Limb (tissue), 2 donors: Measurements from ENCODE around the gene ERAP2.
"Not testable (repeated sequence)": the region's sequence is repeated elsewhere in the genome, so short reads cannot be mapped to it uniquely, and the experiment has no call there.

ENCODE experiments used
- DNase-seq, 2 donors: peaks; one replicate each; pipeline ENCODE4 v3.0.0-alpha.2; 2016; ENCODE audit errors: extremely low spot score in 2 of 2

The ERAP2 gene

DNA sequence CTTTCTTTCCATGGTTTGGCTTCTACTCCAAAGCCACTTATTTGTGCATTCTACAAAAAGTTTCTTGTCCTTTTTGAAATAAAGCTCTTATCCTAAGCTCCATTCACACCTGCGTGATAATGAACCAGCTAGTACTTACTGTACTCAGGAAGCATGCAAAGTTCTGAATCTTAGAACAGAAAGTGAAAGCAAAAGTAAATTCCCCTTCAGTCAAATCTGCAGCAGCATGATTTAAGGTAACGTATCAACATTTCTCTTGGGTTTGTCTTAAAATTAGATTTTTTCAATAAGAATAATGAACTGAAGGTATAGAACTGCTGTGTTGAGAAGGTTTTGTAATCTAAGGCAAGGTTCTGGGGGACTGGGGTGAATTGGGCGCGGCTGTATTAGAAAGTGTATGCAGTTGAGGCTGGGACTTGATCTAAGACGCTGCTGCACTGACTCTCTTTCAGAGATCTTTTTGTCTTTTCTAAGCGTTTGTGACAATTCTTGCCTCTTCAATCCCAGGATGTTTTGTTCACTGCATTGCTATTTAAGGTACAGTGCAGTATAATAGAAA, at the start of gene ERAP2:
TSS of gene ERAP2 (plus strand) at position 209 of the 559 bp plus-strand sequence. CDS start 3,186 bp downstream, outside the sequence.
- DNase-seq: no peak

DNA sequence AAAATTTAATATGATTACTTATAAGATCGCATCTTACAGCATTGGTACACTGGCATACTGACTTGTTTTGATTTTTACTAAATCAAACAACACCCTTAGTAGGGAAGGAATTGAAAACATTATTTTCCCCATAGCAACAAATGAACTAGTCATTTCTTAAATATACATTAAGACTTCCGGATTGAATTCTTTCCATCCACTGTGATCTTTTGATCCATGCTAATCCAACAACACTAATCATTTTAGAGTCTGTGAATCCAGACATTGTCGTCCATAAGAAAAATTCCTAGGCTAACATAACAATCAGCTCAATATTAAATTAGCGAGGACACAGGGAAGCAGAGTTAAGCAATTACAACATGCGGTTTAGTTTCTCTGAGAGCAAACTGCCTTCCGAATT, 47.0 kb upstream of the ERAP2 start:
- no peak for DNase-seq

GRCh38 chr5:96834016-96834415, 42.3 kb upstream of the ERAP2 start:
- no peak for DNase-seq

GRCh38 chr5:96835791-96836191, 40.5 kb upstream of the ERAP2 start:
- no peak for DNase-seq

DNA sequence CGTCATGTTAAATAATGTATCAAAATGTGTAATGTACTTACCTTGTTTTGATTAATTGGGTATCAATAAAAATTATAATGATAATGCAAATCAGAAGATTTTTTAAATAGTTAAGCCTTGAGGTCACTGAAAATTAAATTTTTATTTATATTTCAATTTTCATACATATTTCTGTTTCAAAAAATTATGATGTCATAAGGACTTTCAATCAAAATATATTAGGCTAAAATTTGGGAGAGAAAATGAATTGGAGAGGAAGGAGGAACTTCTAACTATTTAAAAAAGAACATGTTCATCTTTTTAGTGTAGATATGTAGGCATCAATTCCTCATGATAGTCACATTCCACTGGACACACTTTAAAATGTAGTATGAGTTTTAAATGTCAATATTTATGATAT, 39.5 kb upstream of the ERAP2 start:
- DNase-seq: no peak

- DNase-seq: no peak
Observed at GRCh38 chr5:96837303-96837702, 39.0 kb upstream of the ERAP2 start.

DNA sequence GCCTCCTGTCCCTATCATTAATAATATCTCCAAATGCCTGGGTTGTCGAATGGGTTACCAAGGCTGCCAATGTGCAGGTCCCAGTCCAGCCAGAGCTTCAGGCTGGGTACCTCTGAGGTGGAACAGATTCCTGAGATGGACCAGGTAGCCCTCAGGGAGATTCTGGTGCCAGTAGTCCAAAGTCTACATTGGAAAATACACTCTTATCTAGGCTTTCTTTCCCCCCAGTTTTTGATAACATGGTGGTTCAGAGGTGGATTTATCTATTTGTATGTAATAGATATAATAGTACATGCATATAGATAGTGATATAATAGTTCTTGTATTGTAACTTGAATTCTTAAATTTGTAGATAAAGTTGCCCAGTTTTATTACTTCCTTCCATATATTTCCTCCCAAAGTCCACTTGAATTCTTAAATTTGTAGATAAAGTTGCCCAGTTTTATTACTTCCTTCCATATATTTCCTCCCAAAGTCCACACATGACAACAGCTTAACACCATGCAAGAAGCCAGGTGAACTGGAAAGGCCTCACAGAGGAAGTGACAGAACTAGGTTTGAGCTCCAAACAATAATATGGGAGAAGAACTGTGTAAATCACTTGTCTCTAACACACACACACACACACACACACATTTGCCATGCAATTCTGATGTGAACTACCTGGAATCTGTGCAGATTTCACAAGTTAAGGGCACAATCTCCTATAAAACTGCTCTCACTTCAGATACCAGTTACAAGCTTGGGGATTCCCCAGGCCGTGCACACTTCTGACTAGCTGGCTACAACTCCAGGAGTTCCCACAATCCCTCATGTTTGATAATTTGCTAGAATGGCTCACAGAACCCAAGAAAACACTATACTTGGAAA, 37.9 kb upstream of the ERAP2 start:
- no peak for DNase-seq

- DNase-seq: no peak
Observed at GRCh38 chr5:96839071-96839592, 37.2 kb upstream of the ERAP2 start.

GRCh38 chr5:96841931-96842330, 34.4 kb upstream of the ERAP2 start:
- DNase-seq: not testable (repeated sequence)

- DNase-seq: no peak
Observed at GRCh38 chr5:96843140-96843539, 33.2 kb upstream of the ERAP2 start.

- DNase-seq: no peak
Observed at GRCh38 chr5:96844481-96844990, 31.8 kb upstream of the ERAP2 start.

- DNase-seq: peak in 1 of 2 donors; percentile 14
Observed at GRCh38 chr5:96851312-96852062, 24.8 kb upstream of the ERAP2 start.

GRCh38 chr5:96852759-96853158, 23.5 kb upstream of the ERAP2 start:
- DNase-seq: no peak

DNA sequence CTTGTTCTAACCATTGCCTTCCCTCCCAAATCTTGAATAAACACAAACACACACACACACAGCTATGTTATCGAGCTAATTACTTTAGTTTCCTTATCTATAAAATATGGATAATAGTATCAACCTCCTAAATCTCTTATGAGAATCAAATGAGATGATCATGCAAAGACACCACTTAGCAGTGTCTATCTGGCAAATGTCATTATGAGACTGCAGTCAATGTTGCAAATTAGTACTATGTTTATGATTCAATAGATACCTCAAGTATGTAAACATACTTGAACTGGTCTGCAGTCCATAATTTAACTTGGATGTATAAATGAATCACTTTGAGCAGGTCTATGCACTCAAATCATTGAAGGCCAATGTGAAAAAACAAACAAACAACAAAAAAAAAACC, 22.2 kb upstream of the ERAP2 start:
- no peak for DNase-seq

DNA sequence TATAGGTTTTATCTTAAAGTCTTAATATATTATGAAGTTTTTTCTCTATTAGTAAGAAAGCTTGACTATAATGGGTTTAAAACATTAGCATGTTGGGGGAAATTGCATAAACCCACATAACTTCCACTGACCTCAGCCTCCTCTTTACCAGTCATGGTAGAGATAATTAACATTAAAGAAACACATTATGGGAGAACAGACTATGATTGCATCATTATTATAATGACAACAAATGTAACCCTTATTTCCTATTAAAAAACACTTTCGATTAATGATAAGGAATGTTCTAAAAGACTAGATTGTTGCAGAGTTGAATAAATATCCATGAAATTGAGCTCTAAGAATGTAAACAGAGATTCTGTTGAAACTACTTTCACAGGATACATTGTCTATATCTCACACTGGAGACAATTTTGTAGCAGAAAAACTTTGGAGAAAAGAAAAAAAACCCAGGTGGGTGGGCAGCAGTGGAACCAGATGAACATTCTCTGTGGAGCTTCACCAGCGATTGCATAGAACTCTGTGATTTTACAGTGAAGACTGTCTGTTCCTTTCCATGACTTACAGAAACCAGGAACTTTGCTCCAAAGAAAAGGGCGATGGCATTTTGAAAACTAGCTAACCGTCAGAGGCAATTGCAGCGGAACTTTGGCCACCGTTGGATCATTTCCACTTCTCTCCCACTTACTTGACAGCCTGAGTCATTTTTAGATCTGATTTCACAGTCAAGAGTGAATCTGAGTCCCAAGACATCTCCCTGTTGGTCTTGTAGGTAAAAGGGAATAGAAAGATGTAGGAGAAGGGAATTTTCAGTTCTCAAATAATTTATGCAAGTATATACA, 21.0 kb upstream of the ERAP2 start:
- no peak for DNase-seq

- peak; percentile 36 to 67 for DNase-seq
Observed at GRCh38 chr5:96856371-96856770, 19.9 kb upstream of the ERAP2 start.

DNA sequence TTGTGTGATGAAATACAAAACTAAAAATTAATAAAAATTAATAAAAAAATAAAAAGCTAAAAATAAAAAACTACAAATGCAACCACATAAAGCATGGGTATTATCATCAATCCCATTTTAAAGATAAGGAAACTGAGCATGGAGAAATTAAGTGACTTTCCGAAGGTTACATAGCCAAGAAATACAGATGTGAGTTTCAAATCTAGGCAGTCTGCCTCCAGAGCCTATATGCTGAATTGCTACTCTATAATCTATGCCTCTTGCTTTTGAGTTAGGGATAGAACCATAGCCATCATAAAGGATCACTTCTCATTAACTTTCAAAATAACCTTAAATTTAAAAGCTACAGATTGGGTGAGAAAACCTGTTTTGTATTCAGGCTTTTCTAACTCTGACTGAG, 18.8 kb upstream of the ERAP2 start:
- no peak for DNase-seq

GRCh38 chr5:96857924-96858323, 18.4 kb upstream of the ERAP2 start:
- DNase-seq: no peak

DNA sequence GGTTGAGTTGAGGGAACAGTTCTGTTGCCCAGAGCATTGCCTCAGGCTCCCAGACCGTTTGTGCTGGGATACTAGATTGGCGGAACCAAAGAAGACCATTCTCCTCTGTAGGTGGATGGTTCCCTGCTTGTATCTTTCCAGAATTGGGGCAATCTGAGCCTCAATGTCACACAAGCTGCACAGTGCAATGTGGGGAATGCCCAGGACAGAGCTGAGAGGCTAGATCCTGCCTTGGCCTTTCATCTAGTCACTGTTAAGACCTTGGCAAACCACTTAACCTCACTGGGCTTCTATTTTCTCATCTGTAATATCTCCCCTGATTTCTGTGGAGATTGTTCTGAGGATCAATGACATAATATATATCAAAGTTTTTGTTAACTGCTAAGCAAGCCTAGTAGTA, 16.9 kb upstream of the ERAP2 start:
- no peak for DNase-seq

- DNase-seq: no peak
Observed at GRCh38 chr5:96861076-96861475, 15.2 kb upstream of the ERAP2 start.

DNA sequence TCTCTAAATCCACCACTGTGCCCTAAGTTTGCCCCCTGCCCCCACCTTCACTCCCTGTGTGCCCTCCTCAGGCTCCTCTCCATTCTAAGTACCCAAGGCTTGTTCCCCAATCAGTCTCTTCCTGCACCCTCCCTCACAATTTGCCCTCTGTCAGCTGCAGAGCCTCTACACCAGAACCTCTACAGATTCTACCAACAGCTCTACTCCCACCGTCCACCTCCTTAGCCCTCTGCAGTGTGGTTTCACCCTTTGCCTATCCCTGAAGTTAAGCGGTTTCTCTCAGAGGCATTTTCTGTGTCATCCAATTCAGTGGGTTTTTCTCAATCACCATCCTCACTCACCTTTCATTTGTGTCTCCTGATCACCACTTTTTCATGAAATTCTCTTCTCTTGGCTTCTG, 13.2 kb upstream of the ERAP2 start:
- DNase-seq: no peak
